GM20000 (cell line): ENCODE measurements around the gene C17orf113.
"Not testable (repeated sequence)": the region's sequence is repeated elsewhere in the genome, so short reads cannot be mapped to it uniquely, and the experiment has no call there.

Experiments used
- DNase-seq: peaks from one replicate; pipeline ENCODE4 v3.0.0; 2012; ENCODE audit warnings: low spot score
- TF ChIP-seq, protein P1 (sequence below): IDR thresholded peaks from 2 replicates; pipeline ENCODE4 v1.5.1; 2012; ENCODE audit warnings: mild to moderate bottlenecking, control low read depth; ENCODE audit errors: extremely low read depth, missing control alignments

Gene C17orf113

DNA sequence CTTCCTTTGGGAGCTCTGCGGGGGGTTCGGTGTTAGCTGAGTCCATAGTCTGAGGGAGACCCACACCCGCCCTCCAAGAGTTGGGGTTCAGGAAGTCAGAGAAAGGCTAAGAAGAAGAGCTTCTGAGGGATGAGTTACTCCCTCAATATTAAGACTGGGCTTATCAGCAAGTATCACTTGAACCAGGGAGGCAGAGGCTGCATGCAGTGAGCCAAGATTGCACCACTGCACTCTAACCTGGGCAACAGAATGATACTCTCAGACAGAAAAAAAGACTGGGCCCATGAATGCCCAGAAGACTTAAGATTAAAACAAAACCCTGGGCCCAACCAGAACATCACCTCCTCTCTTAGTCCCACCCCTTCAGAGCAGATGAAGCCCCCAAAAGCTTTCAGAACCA lies 24.5 kb downstream of the C17orf113 start:
- no peak for DNase-seq

DNA sequence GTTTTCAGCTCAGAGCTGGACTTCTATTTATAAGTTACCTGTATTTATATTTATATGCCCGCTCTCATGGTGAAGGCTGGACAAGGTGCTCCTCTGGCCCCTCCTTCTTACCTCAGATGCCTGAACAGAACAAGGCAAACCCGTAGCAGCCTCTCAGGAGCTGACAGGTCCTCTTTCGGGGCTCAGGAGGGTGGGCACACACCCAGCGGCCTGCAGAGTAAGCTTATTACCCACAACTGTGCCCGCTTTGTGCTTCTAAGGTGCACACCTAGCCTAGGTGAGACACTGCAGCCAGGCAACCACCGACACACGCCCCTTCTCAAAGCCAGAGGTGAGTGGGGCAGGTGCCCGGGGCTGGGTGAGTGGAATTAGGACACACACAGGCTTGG lies 25.2 kb downstream of the C17orf113 start:
- TF ChIP-seq, protein P1, sequence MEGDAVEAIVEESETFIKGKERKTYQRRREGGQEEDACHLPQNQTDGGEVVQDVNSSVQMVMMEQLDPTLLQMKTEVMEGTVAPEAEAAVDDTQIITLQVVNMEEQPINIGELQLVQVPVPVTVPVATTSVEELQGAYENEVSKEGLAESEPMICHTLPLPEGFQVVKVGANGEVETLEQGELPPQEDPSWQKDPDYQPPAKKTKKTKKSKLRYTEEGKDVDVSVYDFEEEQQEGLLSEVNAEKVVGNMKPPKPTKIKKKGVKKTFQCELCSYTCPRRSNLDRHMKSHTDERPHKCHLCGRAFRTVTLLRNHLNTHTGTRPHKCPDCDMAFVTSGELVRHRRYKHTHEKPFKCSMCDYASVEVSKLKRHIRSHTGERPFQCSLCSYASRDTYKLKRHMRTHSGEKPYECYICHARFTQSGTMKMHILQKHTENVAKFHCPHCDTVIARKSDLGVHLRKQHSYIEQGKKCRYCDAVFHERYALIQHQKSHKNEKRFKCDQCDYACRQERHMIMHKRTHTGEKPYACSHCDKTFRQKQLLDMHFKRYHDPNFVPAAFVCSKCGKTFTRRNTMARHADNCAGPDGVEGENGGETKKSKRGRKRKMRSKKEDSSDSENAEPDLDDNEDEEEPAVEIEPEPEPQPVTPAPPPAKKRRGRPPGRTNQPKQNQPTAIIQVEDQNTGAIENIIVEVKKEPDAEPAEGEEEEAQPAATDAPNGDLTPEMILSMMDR = no peak
- no peak for DNase-seq

More for the DNA sequence above, 24.5 kb downstream of the C17orf113 start:
- TF ChIP-seq, protein P1 = no peak

DNA sequence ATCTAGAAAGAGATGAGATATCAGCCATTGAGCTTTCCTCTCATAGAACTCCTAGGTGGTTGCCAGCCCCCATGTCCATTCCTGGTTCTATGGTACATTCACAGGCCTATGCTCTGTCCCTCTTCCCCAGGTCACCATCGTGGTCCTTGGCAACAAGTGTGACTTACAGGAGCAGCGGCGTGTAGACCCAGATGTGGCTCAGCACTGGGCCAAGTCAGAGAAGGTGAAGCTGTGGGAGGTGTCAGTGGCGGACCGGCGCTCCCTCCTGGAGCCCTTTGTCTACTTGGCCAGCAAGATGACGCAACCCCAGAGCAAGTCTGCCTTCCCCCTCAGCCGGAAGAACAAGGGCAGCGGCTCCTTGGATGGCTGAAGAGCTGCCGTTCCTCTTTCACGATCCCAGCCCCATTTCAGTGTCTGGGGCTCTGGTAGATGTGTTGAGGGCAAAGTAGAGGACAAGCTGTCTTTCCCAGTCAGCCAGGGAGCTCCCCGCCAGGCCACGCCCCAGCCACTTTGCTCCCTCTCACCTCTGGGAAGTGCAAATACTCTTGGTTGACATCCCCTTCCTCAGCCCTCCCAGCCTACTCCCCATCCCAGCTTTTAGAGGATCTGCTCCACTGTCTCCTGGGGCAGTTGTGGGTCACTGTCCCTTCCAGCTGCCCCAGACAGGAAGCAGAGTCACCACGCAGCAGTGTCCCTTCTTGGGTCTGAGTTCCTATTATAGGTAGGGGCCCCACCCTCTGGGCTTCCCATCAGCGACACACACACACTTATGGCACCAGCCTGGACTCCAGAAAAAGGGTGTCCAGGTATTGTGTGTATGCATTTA lies 26.7 kb downstream of the C17orf113 start:
- no peak for DNase-seq
- TF ChIP-seq, protein P1 = no peak

DNA sequence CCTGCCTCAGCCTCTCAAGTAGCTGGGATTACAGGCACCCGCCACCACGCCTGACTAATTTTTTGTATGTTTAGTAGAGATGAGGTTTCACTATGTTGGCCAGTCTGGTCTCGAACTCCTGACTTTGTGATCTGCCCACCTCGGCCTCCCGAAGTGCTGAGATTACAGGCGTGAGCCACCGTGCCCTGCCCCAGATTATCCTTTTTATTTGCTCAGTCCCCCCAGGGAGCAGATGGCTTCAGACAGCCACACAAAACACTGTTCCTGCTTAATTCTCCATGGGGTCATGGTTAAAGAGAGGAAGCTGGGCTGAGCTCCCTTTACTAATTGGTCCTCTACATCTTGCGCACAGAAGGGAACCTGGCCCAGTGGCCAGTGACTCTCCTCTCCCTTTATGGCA lies 29.6 kb downstream of the C17orf113 start:
- not testable (repeated sequence) for DNase-seq

DNA sequence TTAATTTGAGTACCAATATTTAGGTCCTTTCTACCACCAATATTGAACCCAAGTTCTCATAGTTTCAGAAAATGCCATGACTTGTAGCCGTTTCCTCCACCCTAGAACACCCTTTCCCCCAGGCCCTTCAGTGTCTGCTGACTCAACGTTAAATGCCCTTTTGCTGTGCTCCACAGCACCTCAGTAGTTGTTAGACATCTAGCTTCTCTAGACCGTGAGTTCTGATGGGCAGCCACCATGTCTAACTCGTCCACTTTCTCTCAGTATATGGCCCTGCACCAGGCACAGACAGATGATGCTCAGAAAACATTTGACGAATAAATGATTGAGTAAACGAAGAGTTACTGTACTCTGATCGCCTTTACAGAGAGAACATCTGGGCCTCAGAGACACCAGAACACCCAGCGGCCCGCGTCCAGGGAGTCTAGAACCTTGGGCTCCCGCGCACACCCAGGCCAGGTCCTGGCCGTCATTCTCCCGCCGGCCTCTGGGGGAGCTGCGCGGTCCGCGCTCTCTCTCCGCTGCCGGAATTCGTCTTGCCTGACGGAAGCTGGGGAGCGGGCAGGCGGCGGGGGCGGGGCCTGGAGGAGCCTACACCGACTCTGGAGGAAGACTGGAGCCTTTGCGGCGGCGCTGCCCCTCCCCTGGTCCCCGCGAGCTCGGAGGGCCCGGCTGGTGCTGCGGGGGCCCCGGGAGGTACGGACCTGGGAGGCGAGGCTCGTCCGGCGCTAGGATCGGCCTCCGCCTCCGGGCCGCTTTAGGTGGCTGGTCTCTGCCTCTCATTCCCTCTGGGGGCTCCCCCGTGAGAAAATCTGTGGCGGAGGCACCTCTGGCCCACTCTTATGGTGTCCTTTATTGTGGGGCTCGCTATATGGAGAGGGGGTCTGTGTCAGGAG lies 30.6 kb downstream of the C17orf113 start, which contains the start of gene NKIRAS2:
NKIRAS2 (plus strand) TSS at position 582 of the 896 bp plus-strand sequence. CDS start 1,488 bp downstream, outside the sequence.
- TF ChIP-seq, protein P1 = peak; percentile 71
- peak; percentile 95 for DNase-seq

DNA sequence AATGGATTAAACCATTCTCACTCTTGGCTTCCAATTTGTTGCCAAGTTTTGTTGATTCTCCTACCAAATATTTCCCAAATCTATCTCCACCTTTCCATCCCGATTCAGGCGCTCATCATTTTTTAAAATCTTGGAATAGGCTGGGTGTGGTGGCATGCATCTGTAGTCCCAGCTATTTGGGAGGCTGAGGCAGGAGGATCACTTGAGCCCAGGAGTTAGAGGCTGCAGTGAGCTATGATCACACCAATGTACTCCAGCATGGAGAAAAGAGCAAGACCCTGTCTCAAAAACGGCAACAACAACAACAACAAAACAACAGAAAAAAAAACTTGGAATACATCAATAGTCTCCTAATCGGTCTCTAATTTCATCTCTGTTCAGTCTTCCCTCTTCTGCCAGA lies 31.4 kb downstream of the C17orf113 start:
- DNase-seq = no peak
- TF ChIP-seq, protein P1 = no peak

DNA sequence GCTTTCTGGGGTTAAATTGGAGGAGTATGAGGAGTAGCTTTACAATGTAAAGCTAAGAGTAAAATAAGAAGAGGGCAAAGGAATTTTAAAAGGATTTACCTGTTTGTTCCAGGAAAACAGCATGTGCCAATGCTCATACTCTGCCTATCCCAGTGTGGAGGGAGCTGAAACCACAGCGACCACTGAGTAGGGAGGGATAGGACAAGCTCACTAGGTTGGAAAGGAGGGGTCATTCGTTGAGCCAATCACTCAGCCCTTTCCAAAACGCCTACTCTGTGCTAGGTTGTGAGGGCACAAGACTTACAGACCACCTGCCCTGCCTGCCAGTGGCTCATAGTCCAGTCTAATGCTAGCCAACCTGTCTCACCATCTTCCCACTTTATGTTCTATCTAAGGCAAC lies 32.1 kb downstream of the C17orf113 start:
- peak; percentile 3 for DNase-seq
- TF ChIP-seq, protein P1 = no peak
